KG1 (cell line): ENCODE results near the gene SPATA3.

Experiments used
- DNase-seq: peaks from one replicate; lab custom pipeline; 2025; lab: John Stamatoyannopoulos, UW

Gene SPATA3

GRCh38 chr2:231050018-231050901, 54.3 kb downstream of the SPATA3 start:
- no peak for DNase-seq

GRCh38 chr2:231051116-231051515, 55.2 kb downstream of the SPATA3 start:
- DNase-seq = no peak

GRCh38 chr2:231052494-231053451, 56.9 kb downstream of the SPATA3 start:
- DNase-seq = peak; percentile 43

- no peak for DNase-seq
These were observed 57.9 kb downstream of the SPATA3 start for GRCh38 chr2:231053846-231054245.

- DNase-seq = peak; percentile 88
These were observed 60.8 kb downstream of the SPATA3 start, which contains the start of gene PSMD1 for GRCh38 chr2:231056453-231057416. Gene PSMD1, plus strand, starts transcription at chr2:231056867. Its CDS starts 159 bp downstream, at chr2:231057026.

GRCh38 chr2:231057590-231057989, 61.7 kb downstream of the SPATA3 start:
- DNase-seq = no peak
